Activated naive CD4-positive, alpha-beta T cell treated with anti-CD3 and anti-CD28 coated beads, Interleukin-2, amount 50 U/mL, for 24 hours (primary cell): ENCODE results near the gene ZNF311.
"Not testable (repeated sequence)": the region's sequence is repeated elsewhere in the genome, so short reads cannot be mapped to it uniquely, and the experiment has no call there.

Experiments
- H3K27ac Mint-ChIP-seq: one replicate; pipeline ENCODE4 v1.8.0; 2021; ENCODE audit warnings: mild to moderate bottlenecking, mixed read lengths
- H3K27me3 Mint-ChIP-seq: one replicate; pipeline ENCODE4 v1.8.0; 2021; ENCODE audit warnings: mixed read lengths
- H3K36me3 Mint-ChIP-seq: one replicate; pipeline ENCODE4 v1.8.0; 2021; ENCODE audit warnings: mixed read lengths
- H3K4me1 Mint-ChIP-seq: one replicate; pipeline ENCODE4 v1.8.0; 2021; ENCODE audit warnings: mixed read lengths
- H3K4me3 Mint-ChIP-seq: one replicate; pipeline ENCODE4 v1.8.0; 2021; ENCODE audit warnings: mild to moderate bottlenecking, mixed read lengths
- H3K9me3 Mint-ChIP-seq: one replicate; pipeline ENCODE4 v1.8.0; 2021; ENCODE audit warnings: mixed read lengths

The ZNF311 gene

DNA sequence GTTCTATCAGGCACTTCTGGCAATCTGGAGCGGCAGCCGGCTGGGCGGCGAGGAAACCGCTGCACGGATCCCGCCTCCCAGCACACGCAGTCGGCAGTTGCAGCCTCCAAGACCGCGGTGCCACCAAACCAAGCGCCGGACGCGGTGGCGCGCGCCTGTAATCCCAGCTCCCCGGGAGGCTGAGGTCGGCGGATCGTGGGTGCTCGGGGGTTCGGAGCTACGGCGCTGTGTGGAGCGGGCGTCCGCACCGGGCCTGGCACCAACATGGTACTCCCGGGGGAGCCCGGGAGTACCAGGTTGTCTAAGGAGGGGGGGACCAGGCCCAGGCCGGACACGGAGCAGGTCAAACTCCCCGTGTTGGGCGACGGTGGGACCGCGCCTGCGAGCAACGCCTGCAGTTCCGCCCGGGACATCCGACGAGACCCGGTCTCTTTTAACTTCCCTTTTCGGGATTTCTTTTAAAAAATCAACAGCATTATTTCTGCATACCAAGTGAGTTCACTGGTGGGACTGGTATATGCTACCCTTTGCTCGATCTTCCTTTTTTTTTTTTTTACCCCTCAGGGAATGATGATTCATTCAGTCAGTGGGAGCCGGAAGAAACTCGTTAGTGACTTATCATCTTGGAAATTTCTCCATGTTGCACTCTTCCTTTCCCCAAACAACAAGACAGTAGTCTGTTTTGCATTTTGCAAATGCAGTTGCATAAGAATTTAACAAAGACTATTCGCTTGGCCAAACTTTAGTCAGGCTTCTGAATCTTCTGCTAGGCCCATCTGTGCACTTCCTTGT is 27.6 kb downstream of the ZNF311 start:
- peaks cover 47% of the 10 kb centered on the region for H3K4me1 Mint-ChIP-seq
- H3K4me3 Mint-ChIP-seq: peak overlapping the region; percentile 78
- no peak overlapping the region for H3K27ac Mint-ChIP-seq
- H3K27me3 Mint-ChIP-seq: peaks cover 26% of the 10 kb centered on the region
- H3K36me3 Mint-ChIP-seq: peaks cover 8% of the 10 kb centered on the region
- H3K9me3 Mint-ChIP-seq: no peaks in the 10 kb centered on the region

DNA sequence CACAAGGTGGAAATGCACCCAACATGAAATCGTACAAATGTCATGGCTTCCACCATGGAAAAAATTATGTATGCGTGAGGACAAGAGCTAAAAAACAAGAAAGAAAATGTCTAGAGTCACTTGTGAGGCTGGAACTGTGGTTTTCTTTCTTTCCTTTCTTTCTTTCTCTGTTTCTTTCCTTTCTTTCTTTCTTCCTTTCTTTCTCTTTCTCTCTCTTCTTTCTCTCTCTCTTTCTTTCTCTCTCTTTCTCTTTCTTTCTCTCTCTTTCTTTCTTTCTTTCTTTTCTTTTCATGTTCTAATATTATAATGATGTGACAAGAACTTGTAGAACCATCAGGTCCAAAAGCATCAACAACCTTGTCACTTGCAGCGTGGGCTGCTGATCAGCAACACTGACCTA is 28.4 kb downstream of the ZNF311 start:
- peak overlapping the region; percentile 78 for H3K27ac Mint-ChIP-seq

DNA sequence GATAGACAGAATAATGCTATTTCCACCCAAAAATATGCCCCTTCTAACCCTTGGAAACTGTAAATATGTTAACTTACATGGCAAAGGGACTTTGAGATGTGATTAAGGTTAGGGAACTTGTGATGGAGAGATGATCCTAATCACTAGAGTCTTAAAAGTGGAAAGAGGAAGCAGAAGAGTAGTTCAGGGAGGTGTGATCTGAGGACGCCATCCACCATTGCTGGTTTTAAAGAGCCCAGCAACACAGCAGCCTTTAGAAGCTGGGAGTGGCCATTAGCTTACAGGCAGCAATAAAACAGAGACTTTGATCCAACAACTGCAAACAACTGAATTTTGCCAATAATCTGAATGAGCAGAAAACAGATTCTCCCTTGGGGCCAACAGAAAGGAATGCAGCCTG is 30.6 kb downstream of the ZNF311 start:
- Mint-ChIP-seq H3K27ac (no peak overlapping the region), H3K36me3 (peaks cover 4% of the 10 kb centered on the region), H3K9me3 (no peaks in the 10 kb centered on the region), H3K4me1 (peaks cover 21% of the 10 kb centered on the region), H3K27me3 (peaks cover 22% of the 10 kb centered on the region), H3K4me3 (no peak overlapping the region)

More for the DNA sequence above, 28.4 kb downstream of the ZNF311 start:
- Mint-ChIP-seq H3K36me3 (peaks cover 4% of the 10 kb centered on the region), H3K27me3 (peaks cover 22% of the 10 kb centered on the region), H3K9me3 (no peaks in the 10 kb centered on the region), H3K4me3 (peak overlapping the region; percentile 78), H3K4me1 (peaks cover 38% of the 10 kb centered on the region)

DNA sequence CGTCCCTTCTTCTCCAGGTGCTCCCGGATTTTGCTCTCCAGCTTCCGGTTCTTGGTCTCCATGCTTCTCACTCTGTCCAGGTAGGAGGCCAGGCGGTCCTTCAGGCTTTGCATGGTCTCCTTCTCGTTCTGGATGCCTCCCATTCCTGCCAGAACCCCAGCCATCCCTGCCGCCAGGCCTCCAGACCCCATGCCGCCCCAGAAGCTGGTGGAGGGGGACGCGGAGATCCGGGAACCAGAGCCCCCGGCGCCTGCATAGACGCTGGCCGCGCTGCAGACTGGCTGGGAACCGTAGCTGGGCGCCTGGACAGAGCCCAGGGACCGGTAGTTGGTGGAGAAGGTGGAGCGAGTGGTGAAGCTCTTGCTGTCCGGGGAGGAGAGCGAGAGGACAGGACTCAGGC is 35.1 kb downstream of the ZNF311 start:
- not testable (repeated sequence) for H3K27me3 Mint-ChIP-seq, H3K4me3 Mint-ChIP-seq, H3K36me3 Mint-ChIP-seq, H3K27ac Mint-ChIP-seq, H3K9me3 Mint-ChIP-seq, H3K4me1 Mint-ChIP-seq

DNA sequence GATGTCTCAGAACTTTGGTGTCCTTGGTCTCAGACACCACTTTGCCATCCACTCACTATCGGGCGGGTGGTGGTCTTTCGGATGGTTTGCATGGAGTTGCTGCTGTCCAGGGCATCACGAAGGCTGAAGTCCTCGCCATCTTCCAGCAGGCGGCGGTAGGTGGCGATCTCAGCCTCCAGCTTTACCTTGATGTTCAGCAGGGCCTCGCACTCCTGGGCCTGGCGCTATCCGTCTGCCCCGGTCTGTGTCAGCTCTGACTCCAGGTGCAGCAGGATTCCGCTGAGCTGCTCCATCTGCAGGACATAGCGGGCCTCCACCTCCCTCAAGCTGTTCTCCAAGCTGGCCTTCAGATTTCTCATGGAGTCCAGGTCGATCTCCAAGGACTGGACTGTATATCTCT is 36.0 kb downstream of the ZNF311 start:
- Mint-ChIP-seq H3K9me3 (no peaks in the 10 kb centered on the region), H3K27ac (no peak overlapping the region), H3K4me1 (no peaks in the 10 kb centered on the region), H3K4me3 (no peak overlapping the region), H3K36me3 (no peaks in the 10 kb centered on the region), H3K27me3 (peaks cover 5% of the 10 kb centered on the region)

DNA sequence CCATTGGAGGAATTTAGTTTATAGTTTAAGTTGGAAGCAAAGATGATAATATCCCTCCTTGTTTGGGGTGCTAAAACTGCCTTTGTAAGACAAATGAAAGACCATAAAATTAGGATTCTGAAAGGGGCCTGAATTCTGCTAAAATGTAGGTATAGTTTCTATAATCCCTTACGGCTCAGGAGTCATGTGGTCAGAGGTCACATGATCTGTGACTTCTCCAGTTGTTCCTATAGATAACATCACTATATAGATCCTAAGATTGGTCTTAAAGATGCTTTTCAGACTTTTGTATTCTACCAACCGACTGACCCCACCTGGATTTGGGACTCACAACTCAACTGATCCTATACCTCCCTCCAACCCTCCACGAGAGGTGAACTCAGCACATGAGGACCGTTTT is 36.6 kb downstream of the ZNF311 start:
- no peak overlapping the region for H3K4me3 Mint-ChIP-seq
- no peak overlapping the region for H3K27ac Mint-ChIP-seq
- peaks cover 3% of the 10 kb centered on the region for H3K27me3 Mint-ChIP-seq
- no peaks in the 10 kb centered on the region for H3K9me3 Mint-ChIP-seq
- no peaks in the 10 kb centered on the region for H3K36me3 Mint-ChIP-seq
- no peaks in the 10 kb centered on the region for H3K4me1 Mint-ChIP-seq

DNA sequence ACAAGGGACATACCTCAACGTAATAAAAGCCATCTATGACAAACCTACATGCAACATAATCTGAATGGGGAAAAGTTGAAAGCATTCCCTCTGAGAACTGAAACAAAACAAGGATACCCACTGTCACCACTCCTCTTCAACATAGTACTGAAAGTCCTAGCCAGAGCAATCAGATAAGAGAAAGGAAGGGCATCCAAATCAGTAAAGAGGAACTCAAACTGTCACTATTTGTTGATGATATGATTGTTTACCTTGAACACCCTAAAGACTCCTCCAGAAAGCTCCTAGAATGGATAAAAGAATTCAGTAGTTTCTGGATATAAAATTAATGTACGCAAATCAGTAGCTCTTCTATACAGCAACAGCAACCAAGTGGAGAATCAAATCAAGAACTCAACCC is 39.4 kb downstream of the ZNF311 start:
- Mint-ChIP-seq H3K4me3 (no peak overlapping the region), H3K9me3 (no peaks in the 10 kb centered on the region), H3K4me1 (no peaks in the 10 kb centered on the region), H3K27ac (no peak overlapping the region), H3K27me3 (peaks cover 2% of the 10 kb centered on the region), H3K36me3 (no peaks in the 10 kb centered on the region)

DNA sequence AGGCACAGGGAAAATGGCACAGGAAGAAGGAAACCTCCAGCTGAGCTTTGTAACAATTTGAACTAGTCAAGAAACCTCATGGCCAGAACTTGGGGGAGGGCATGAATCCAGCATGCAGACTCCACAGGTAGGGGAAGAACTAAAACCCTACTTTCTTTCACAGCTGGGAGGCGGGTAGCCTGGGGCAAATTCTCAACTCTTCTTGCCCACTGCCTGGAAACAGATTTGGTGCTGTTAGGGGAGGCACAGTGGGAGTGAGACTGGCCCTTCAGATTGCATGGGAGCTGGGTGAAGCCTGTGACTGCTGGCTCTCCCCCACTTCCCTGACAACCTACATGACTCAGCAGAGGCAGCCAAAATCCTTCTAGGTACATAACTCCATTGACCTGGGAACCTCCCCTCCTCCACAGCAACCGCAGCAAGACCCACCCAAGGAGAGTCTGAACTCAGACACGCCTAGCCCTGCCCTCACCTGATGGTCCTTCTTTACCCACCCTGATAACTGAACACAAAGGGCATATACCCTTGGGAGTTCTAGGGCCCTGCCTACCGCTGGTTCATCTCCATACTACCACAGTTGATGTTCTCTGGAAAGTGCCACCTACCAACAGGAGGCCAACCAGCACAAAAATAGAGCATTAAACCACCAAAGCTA is 44.1 kb downstream of the ZNF311 start:
- H3K27ac Mint-ChIP-seq: no peak overlapping the region
- H3K27me3 Mint-ChIP-seq: peaks cover 12% of the 10 kb centered on the region
- no peaks in the 10 kb centered on the region for H3K9me3 Mint-ChIP-seq
- no peaks in the 10 kb centered on the region for H3K4me1 Mint-ChIP-seq
- H3K4me3 Mint-ChIP-seq: no peak overlapping the region
- H3K36me3 Mint-ChIP-seq: no peaks in the 10 kb centered on the region

DNA sequence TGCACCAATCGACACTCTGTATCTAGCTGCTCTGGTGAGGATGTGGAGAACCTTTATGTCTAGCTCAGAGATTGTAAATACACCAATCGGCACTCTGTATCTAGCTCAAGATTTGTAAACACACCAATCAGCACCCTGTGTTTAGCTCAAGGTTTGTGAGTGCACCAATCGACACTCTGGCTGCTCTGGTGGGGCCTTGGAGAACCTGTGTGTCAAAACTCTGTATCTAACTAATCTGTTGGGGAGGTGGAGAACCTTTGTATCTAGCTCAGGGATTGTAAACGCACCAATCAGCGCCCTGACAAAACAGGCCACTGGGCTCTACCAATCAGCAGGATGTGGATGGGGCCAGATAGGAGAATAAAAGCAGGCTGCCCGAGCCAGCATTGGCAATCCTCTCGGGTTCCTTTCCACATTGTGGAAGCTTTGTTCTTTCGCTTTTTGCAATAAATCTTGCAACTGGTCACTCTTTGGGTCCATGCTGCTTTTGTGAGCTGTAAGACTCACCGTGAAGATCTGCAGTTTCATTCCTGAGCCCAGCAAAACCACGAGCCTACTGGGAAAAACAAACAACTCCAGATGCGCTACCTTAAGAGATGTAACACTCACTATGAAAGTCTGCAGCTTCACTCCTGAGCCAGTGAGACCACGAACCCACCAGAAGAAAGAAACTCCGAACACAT is 46.4 kb downstream of the ZNF311 start:
- H3K4me3 Mint-ChIP-seq, H3K36me3 Mint-ChIP-seq, H3K9me3 Mint-ChIP-seq, H3K27ac Mint-ChIP-seq: not testable (repeated sequence)
- Mint-ChIP-seq H3K27me3 (peaks cover 17% of the 10 kb centered on the region), H3K4me1 (peaks cover 15% of the 10 kb centered on the region)

DNA sequence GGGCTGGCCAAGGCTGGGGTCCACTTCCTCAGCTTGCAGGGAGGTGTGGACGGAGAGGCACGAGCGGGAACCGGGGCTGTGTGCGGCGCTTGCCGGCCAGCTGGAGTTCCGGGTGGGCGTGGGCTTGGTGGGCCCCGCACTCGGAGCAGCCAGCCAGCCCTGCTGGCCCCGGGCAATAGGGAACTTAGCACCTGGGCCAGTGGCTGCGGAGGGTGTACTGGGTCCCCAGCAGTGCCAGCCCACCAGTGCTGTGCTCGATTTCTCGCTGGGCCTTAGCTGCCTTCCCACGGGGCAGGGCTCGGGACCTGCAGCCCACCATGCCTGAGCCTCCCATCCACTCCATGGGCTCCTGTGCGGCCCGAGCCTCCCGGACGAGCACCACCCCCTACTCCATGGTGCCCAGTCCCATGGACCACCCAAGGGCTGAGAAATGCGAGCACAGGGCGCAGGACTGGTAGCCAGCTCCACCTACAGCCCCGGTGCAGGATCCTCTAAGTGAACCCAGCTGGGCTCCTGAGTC is 47.3 kb downstream of the ZNF311 start:
- Mint-ChIP-seq H3K4me1 (peaks cover 21% of the 10 kb centered on the region), H3K27me3 (peaks cover 17% of the 10 kb centered on the region)
- not testable (repeated sequence) for H3K36me3 Mint-ChIP-seq, H3K27ac Mint-ChIP-seq, H3K9me3 Mint-ChIP-seq, H3K4me3 Mint-ChIP-seq

DNA sequence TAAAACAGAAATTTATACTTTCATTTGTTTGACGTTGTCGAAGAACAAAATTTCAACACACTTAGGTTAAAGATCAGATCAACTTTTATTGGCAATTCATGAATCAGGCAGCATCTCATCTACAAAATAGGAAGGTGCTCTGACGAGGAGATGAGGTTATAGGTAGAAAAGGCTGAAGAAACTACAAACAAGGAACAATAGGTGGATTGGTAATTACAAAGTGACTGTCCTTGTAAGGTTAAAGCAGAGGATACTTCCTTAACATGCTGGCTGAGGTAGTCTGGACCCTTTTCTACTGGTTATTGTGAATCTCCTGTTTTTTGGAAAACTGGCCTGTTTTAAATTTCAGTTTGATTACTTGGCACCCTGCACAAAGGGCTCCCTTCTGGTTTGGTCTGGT is 48.8 kb downstream of the ZNF311 start:
- peaks cover 17% of the 10 kb centered on the region for H3K27me3 Mint-ChIP-seq

DNA sequence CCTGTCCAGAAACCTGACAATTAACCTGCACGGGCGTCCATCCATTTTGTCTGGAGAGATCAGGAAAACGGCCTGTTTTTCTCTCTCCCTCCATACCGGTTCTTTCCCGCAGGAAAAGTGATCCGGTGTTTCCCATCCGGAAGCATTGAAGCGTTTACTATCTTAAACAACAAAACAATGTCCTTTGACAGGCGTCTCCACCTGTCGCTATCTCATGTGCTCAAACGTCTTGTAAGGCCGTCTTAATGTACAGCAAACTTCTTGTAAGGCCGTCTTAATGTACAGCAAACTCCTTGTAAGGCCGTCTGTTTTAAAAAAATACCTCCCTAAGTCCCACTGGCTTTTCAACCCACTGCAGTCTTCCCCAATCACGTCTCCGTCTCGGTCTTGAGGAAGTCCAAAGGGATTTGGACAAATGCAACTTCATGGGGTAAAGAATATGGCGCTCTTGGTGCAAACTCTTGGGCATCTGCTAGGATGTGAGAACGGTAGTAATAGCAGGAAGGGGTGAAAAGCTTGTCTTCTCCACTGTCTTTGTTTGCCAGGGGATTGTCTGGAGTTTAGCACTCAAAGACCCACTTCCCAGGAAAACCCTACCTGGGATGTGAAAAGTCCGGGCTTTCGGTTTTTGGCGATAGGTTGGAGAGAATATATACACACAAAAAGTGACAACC is 51.4 kb downstream of the ZNF311 start:
- H3K36me3 Mint-ChIP-seq: no peaks in the 10 kb centered on the region
- H3K4me3 Mint-ChIP-seq: peak overlapping the region; percentile 87
- peak overlapping the region; percentile 81 for H3K27ac Mint-ChIP-seq
- peaks cover 27% of the 10 kb centered on the region for H3K4me1 Mint-ChIP-seq
- H3K9me3 Mint-ChIP-seq: no peaks in the 10 kb centered on the region
- peaks cover 10% of the 10 kb centered on the region for H3K27me3 Mint-ChIP-seq

More for the DNA sequence above, 48.8 kb downstream of the ZNF311 start:
- peaks cover 27% of the 10 kb centered on the region for H3K4me1 Mint-ChIP-seq
- no peaks in the 10 kb centered on the region for H3K36me3 Mint-ChIP-seq
- H3K27ac Mint-ChIP-seq: no peak overlapping the region
- H3K4me3 Mint-ChIP-seq: no peak overlapping the region
- H3K9me3 Mint-ChIP-seq: no peaks in the 10 kb centered on the region

DNA sequence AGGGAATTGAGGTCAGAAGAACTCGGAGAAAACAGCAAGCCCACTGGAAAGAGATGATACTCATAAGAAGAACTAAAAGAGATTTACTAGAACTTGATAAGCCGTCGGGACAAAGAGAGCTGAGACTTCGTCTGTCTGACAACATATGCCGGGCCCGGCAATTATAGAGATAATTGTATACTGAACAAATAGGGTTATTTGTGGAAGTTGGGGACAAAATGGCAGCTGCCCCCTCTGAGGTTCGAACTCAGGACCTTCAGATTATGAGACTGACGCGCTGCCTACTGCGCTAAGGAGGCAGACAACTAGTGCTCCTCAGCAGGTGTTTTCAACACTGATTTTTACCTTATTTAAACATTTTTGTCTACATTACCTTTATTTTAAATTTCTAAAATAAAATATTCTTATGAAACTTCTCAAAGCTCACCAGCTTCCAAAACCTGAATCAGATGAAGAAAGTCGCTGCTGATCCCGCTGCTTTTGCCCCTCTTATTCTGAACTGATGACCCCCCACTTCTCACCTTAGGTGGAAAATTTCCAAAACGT is 52.0 kb downstream of the ZNF311 start:
- Mint-ChIP-seq H3K36me3 (no peaks in the 10 kb centered on the region), H3K4me3 (peak overlapping the region; percentile 87), H3K27ac (peak overlapping the region; percentile 81), H3K9me3 (no peaks in the 10 kb centered on the region), H3K27me3 (peaks cover 10% of the 10 kb centered on the region), H3K4me1 (peaks cover 27% of the 10 kb centered on the region)

DNA sequence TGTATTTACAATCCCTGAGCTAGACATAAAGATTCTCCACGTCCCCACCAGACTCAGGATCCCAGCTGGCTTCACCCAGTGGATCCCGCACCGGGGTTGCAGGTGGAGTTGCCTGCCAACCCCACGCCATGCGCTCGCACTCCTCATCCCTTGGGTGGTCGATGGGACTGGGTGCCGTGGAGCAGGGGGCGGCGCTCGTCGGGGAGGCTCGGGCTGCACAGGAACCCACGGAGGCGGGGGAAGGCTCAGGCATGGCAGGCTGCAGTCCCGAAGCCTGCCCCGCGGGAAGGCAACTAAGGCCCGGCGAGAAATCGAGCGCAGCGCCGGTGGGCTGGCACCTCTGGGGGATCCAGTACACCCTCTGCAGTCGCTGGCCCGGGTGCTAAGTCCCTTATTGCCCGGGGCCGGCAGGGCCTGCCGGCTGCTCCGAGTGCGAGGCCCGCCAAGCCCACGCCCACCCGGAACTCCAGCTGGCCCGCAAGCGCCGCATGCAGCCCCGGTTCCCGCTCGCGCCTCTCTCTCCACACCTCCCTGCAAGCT is 55.4 kb downstream of the ZNF311 start:
- peak overlapping the region; percentile 6 for H3K27ac Mint-ChIP-seq
- not testable (repeated sequence) for H3K9me3 Mint-ChIP-seq, H3K27me3 Mint-ChIP-seq, H3K36me3 Mint-ChIP-seq, H3K4me3 Mint-ChIP-seq
- H3K4me1 Mint-ChIP-seq: peaks cover 24% of the 10 kb centered on the region
